Heart left ventricle (tissue), 13 donors: ENCODE data around the gene DLGAP4.

ENCODE experiments used
- CTCF ChIP-seq, 12 donors: fragments of 200-600 bp; sonication (generic) in 4 of 12; IDR thresholded peaks; one replicate each; pipeline versions ENCODE4 v1.5.0 to v1.8.0; 2018 to 2022; ENCODE audit warnings: antibody characterized with exemption in 12 of 12, mild to moderate bottlenecking in 5 of 12
- POLR2A ChIP-seq, 2 donors: fragments of 450-650 bp; IDR thresholded peaks; one replicate each; pipeline ENCODE4 v1.6.1; 2017; ENCODE audit warnings: antibody characterized with exemption in 2 of 2, mild to moderate bottlenecking in 2 of 2, moderate library complexity in 2 of 2
- donor health status: ischemic (EF 13 %, LVEDD 7.1; RV severe dilation, severe dysfunction).
- donor health status: DM: no; HTN: yes; CAD: no.
- donor health status: DM: no; HTN: no; CAD: no.
- donor health status: ischemic (EF 25% LVEDD 6.9; RV normal size, moderate dysfunction).
- donor health status: ischemic (EF 25% LVEDD 5.7; RV mildly dilated, moderate dysfunction).
- donor health status: ischemic (EF 35%, LVEDD 5.7; RV mildly dilated, moderate dysfunction).
- donor health status: nonischemic (EF 11% LVEDD 7.7; RV severe dilation, severe dysfunction).
- donor health status: DM: yes; HTN: yes; CAD: no.
- donor health status: PGD.
- donor health status: ischemic (EF 29% LVEDD 5.4; RV normal size, mild dysfunction).
- donor health status: nonischemic (EF 23%, LVEDD 6.1; RV moderate dilation, normal function).

DNA sequence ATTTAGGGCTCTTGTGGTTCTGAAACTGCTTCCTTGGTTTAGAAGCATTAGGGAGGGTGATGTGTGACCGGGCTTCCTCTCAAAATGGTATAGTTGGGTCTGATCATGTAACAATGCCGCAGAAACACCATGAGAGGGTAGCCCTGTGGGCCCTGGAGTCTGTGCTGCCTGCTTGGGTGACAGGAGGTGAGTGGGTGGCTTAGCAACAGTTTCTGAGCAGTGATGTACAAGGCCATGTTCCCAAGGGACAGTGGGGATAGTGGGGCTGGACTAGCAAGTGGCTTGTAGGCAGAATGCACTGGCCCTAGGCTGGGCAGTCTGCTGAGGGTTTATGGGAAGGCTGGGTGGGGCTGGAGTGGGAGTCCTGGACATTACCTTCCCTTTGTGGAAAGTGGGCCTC, 128.2 kb downstream of the DLGAP4 start:
- TF ChIP-seq CTCF (IDR thresholded peaks at IDR 0.05) (no peak), POLR2A (IDR thresholded peaks at IDR 0.05) (no peak)
